HG03103 (cell line): ENCODE results near the gene CCDC157.

Source experiments
- ATAC-seq: cut with Tn5 transposase; IDR thresholded peaks from one replicate; pipeline ENCODE4 v1.9.1; 2021; ENCODE audit warnings: low read depth; ENCODE audit not compliant: unreplicated experiment

The CCDC157 gene

GRCh38 chr22:30411780-30412179 is 55.0 kb downstream of the CCDC157 start:
- ATAC-seq, result no peak

GRCh38 chr22:30413001-30413400 is 56.2 kb downstream of the CCDC157 start:
- ATAC-seq, result no peak

GRCh38 chr22:30413745-30414524 is 57.1 kb downstream of the CCDC157 start:
- no peak for ATAC-seq

- no peak for ATAC-seq
These were observed 57.8 kb downstream of the CCDC157 start for GRCh38 chr22:30414525-30415047.

- ATAC-seq, result no peak
These were observed 59.6 kb downstream of the CCDC157 start for GRCh38 chr22:30416403-30416802.

GRCh38 chr22:30416837-30417236 is 60.0 kb downstream of the CCDC157 start:
- ATAC-seq, result no peak

GRCh38 chr22:30420347-30421125 is 63.7 kb downstream of the CCDC157 start:
- no peak for ATAC-seq

GRCh38 chr22:30421695-30422480 is 65.1 kb downstream of the CCDC157 start:
- no peak for ATAC-seq

- ATAC-seq, result no peak
These were observed 65.9 kb downstream of the CCDC157 start for GRCh38 chr22:30422481-30423300.

- peak; percentile 10 for ATAC-seq
These were observed 66.6 kb downstream of the CCDC157 start for GRCh38 chr22:30423301-30423958.

- ATAC-seq, result peak; percentile 79
These were observed 67.2 kb downstream of the CCDC157 start for GRCh38 chr22:30423959-30424533.

GRCh38 chr22:30424534-30425326 is 67.9 kb downstream of the CCDC157 start:
- no peak for ATAC-seq

- ATAC-seq, result no peak
These were observed 68.5 kb downstream of the CCDC157 start for GRCh38 chr22:30425327-30425615.

GRCh38 chr22:30425616-30426387 is 69.0 kb downstream of the CCDC157 start, which contains the start of gene MTFP1:
Gene MTFP1, plus strand, starts transcription at chr22:30425768. Its CDS starts 112 bp downstream, at chr22:30425880.
- ATAC-seq, result no peak
